SK-N-SH (cell line): ENCODE measurements around the gene TMEM109. TPM values are rescaled to one million over a fixed set of nuclear protein-coding genes. Genes with fewer than 3 reads are reported as not detected.

Experiments used
- CTCF ChIA-PET: fragments of 300-600, 350-600 bp; formaldehyde crosslinking; extraction: SDS; loops from one replicate; lab custom pipeline; 2021; lab: Yijun Ruan, JAX
- POLR2A ChIA-PET: fragments of 350-600 bp; sonication (Branson Sonifier 250); formaldehyde crosslinking; extraction: SDS; loops from one replicate; lab custom pipeline; 2020; ENCODE audit warnings: antibody characterized with exemption, inconsistent platforms; lab: Yijun Ruan, JAX
- DNase-seq: peaks from one replicate; pipeline ENCODE4 v3.0.0; 2012
- H2AFZ ChIP-seq: fragments of 200-600 bp; sonication (generic); 2 replicates; pipeline ENCODE4 v1.8.1; 2016; ENCODE audit warnings: antibody characterized with exemption, mild to moderate bottlenecking, low read depth
- H3F3A ChIP-seq: fragments of 200-600 bp; sonication (generic); replicated peaks from 2 replicates; pipeline ENCODE3; 2016; ENCODE audit warnings: antibody characterized with exemption, mild to moderate bottlenecking; ENCODE audit not compliant: insufficient read depth
- H3K27ac ChIP-seq, 2 experiments: fragments of 200-500 bp in 1 of 2; fragments of 200-600 bp in 1 of 2; sonication (Bioruptor generic) in 1 of 2; sonication (generic), shearing (Covaris generic) in 1 of 2; 2 replicates each; pipeline versions ENCODE4 v1.5.1 to v1.6.1; 2014 to 2016; ENCODE audit warnings: low read depth in 2 of 2, inconsistent platforms in 1 of 2, low read length in 1 of 2, mild to moderate bottlenecking in 1 of 2, mixed read lengths in 1 of 2
- H3K27me3 ChIP-seq: fragments of 200-600 bp; sonication (generic), shearing (Covaris generic); 2 replicates; pipeline ENCODE4 v1.6.1; 2016; ENCODE audit warnings: mixed run types; ENCODE audit not compliant: insufficient read depth
- H3K36me3 ChIP-seq, 2 experiments: fragments of 200-500 bp in 1 of 2; fragments of 200-600 bp in 1 of 2; sonication (Bioruptor generic) in 1 of 2; sonication (generic) in 1 of 2; replicated peaks in 1 of 2; 2 replicates each; pipeline versions ENCODE3 to v1.5.1; 2014 to 2016; ENCODE audit warnings: low read length in 1 of 2, mild to moderate bottlenecking in 1 of 2; ENCODE audit not compliant: insufficient read depth in 2 of 2, control insufficient read depth in 1 of 2
- H3K4me1 ChIP-seq, 2 experiments: fragments of 200-500 bp in 1 of 2; fragments of 200-600 bp in 1 of 2; sonication (Bioruptor generic) in 1 of 2; sonication (generic), shearing (Covaris generic) in 1 of 2; 2 replicates each; pipeline versions ENCODE4 v1.5.1 to v1.6.1; 2014 to 2016; ENCODE audit warnings: low read depth in 1 of 2, low read length in 1 of 2, mixed run types in 1 of 2; ENCODE audit not compliant: insufficient read depth in 2 of 2, control insufficient read depth in 1 of 2
- H3K4me2 ChIP-seq: fragments of 200-600 bp; sonication (generic), shearing (Covaris generic); 2 replicates; pipeline ENCODE4 v1.6.1; 2017; ENCODE audit warnings: mixed run types
- H3K4me3 ChIP-seq, 2 experiments: fragments of 200-500 bp in 1 of 2; fragments of 200-600 bp in 1 of 2; sonication (Bioruptor generic) in 1 of 2; sonication (generic), shearing (Covaris generic) in 1 of 2; 2 replicates each; pipeline versions ENCODE4 v1.5.1 to v1.8.1; 2014 to 2016; ENCODE audit warnings: low read depth in 2 of 2, inconsistent platforms in 1 of 2, low read length in 1 of 2, mild to moderate bottlenecking in 1 of 2, mixed read lengths in 1 of 2, moderate library complexity in 1 of 2
- H3K79me2 ChIP-seq: fragments of 200-600 bp; sonication (generic); 2 replicates; pipeline ENCODE4 v1.8.1; 2017; ENCODE audit warnings: mild to moderate bottlenecking; ENCODE audit not compliant: insufficient read depth
- H3K9ac ChIP-seq: fragments of 200-600 bp; sonication (generic); 2 replicates; pipeline ENCODE4 v1.6.1; 2017; ENCODE audit warnings: mixed run types
- H3K9me2 ChIP-seq: fragments of 200-600 bp; sonication (generic); 2 replicates; pipeline ENCODE4 v1.6.1; 2017; ENCODE audit warnings: mixed run types
- H3K9me3 ChIP-seq: fragments of 200-600 bp; sonication (generic); 2 replicates; pipeline ENCODE4 v1.6.1; 2017; ENCODE audit warnings: mixed run types, mild to moderate bottlenecking, moderate library complexity
- H4K20me1 ChIP-seq: fragments of 200-600 bp; sonication (generic); 2 replicates; pipeline ENCODE4 v1.6.1; 2017; ENCODE audit warnings: mild to moderate bottlenecking, mixed run types; ENCODE audit not compliant: insufficient read depth
- ELF1 ChIP-seq: IDR thresholded peaks from 2 replicates; pipeline ENCODE4 v1.4.0; 2012
- EP300 ChIP-seq, 2 experiments: IDR thresholded peaks; 2 replicates each; pipeline versions ENCODE4 v1.4.0 to v1.6.1; 2012; ENCODE audit warnings: borderline replicate concordance in 1 of 2, low read depth in 1 of 2, low read length in 1 of 2
- EZH2phosphoT487 ChIP-seq: fragments of 200-600 bp; sonication (generic); IDR thresholded peaks from 2 replicates; pipeline ENCODE4 v1.6.1; 2017; ENCODE audit warnings: low read depth, mixed run types, mild to moderate bottlenecking, antibody characterized with exemption, moderate library complexity, borderline replicate concordance
- FOSL2 ChIP-seq: IDR thresholded peaks from 2 replicates; pipeline ENCODE4 v1.4.0; 2012; ENCODE audit warnings: low read depth, mild to moderate bottlenecking, moderate library complexity, borderline replicate concordance
- FOXM1 ChIP-seq: IDR thresholded peaks from 2 replicates; pipeline ENCODE4 v1.4.0; 2012; ENCODE audit warnings: low read depth, mild to moderate bottlenecking
- MXI1 ChIP-seq: IDR thresholded peaks from 2 replicates; pipeline ENCODE4 v1.6.1; 2012; ENCODE audit warnings: mild to moderate bottlenecking, low read depth, low read length, improper control_type of control experiment
- NFIC ChIP-seq: IDR thresholded peaks from 2 replicates; pipeline ENCODE4 v1.4.0; 2012; ENCODE audit warnings: borderline replicate concordance
- NRF1 ChIP-seq: IDR thresholded peaks from 2 replicates; pipeline ENCODE4 v1.6.1; 2012; ENCODE audit warnings: low read depth, mild to moderate bottlenecking, low read length
- RAD21 ChIP-seq: IDR thresholded peaks from 2 replicates; pipeline ENCODE4 v1.6.1; 2012; ENCODE audit warnings: mild to moderate bottlenecking, low read length
- RFX5 ChIP-seq: IDR thresholded peaks from 2 replicates; pipeline ENCODE4 v1.6.1; 2012; ENCODE audit warnings: mild to moderate bottlenecking, improper control_type of control experiment, low read length
- RXRA ChIP-seq: IDR thresholded peaks from 2 replicates; pipeline ENCODE4 v1.4.0; 2012; ENCODE audit warnings: low read depth, mild to moderate bottlenecking, borderline replicate concordance
- TAF1 ChIP-seq: IDR thresholded peaks from 2 replicates; pipeline ENCODE4 v1.6.1; 2012; ENCODE audit warnings: low read depth, mild to moderate bottlenecking, low read length, moderate library complexity, borderline replicate concordance
- TCF12 ChIP-seq: IDR thresholded peaks from 2 replicates; pipeline ENCODE4 v1.4.0; 2012
- YY1 ChIP-seq: IDR thresholded peaks from 2 replicates; pipeline ENCODE4 v1.4.0; 2012; ENCODE audit warnings: low read depth, mild to moderate bottlenecking
- WGBS: methylation state at CpG from one replicate; pipeline ENCODE4 v1.1.6; 2017; ENCODE audit warnings: low lambda C conversion rate; 5-methylcytosine and 5-hydroxymethylcytosine counted together
- polyA plus RNA-seq, 3 experiments: library from polyadenylated mRNA; depleted of rRNA; stranded (reverse); fragments of >200 nt; gene quantifications; 2 replicates each; pipeline ENCODE4 v1.2.3, GENCODE V29; 2012
- TF ChIP-seq, protein P1 (sequence below): IDR thresholded peaks from 2 replicates; pipeline ENCODE4; 2012
- TF ChIP-seq, protein P2 (sequence below): fragments of 150-350 bp; IDR thresholded peaks from 2 replicates; pipeline ENCODE4 v1.6.1; 2016; ENCODE audit warnings: mild to moderate bottlenecking, low read depth, low read length
- TF ChIP-seq, protein P3 (sequence below): IDR thresholded peaks from 2 replicates; pipeline ENCODE4 v1.4.0; 2012; ENCODE audit warnings: low read depth, borderline replicate concordance
- TF ChIP-seq, protein P4 (sequence below): IDR thresholded peaks from 2 replicates; pipeline ENCODE4 v1.4.0; 2012; ENCODE audit warnings: low read depth

The TMEM109 gene
- polyA plus RNA-seq, 1 of the 3 experiments (the other 2 are of a cell fraction): 52.7 TPM

DNA sequence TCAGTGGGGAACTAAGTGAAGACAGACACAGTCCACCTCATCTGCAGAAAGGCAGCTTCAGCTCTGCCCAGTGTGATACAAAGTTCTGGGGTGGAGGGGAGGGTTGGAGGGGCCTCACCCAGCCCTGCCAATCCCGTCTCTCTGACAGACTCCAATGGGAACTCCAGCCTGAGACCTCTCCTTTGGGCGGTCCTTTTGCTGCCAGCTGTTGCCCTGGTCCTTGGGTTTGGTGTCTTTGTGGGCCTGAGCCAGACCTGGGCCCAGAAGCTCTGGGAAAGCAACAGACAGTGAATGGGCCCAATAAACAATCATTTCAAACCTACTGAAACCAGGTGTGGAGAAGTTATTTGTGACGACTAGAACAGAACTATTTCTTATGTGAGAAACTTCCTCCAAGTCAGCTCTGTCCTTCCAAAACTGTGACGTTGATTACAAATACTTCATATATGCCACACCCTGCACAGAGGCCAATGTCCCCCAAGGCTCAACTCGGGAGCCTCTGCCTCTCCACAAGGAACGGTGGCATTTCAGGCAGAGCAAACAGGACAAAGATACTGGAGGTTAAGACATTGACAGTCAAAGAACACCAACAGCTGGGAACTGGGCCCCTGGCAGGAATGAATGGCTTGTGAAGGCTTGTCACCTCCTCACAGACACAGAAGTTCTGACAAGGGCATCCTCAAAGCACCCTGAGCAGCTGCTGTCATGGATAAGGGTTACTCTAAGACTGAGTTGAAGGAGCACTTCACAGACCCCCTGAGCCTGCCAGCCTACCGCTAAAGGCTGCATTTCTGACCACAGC is 38.4 kb upstream of the TMEM109 start:
- no peaks in the 10 kb centered on the region for H3K9me3 ChIP-seq
- peaks cover 0 to 20% of the 10 kb centered on the region in 2 experiments for H3K36me3 ChIP-seq
- ChIA-PET CTCF (interaction anchor here (1.5 to 2.7 kb wide), 3 partner anchors 12 to 101 kb away, joined by 3 to 8 read pairs (median 7); no protein-coding TSS in a partner anchor), POLR2A (no interaction called here)
- H3K79me2 ChIP-seq: no peaks in the 10 kb centered on the region
- H3F3A ChIP-seq: no peaks in the 10 kb centered on the region
- no peaks in the 10 kb centered on the region for H3K9me2 ChIP-seq
- H3K4me3 ChIP-seq: no peak overlapping the region
- TF ChIP-seq ELF1 (no peak), FOSL2 (no peak), EP300 (IDR thresholded peaks at IDR 0.05; ENCODE audit: borderline replicate concordance in 1 of 2, low read depth in 1 of 2, low read length in 1 of 2) (no peak), TCF12 (no peak), NFIC (no peak), FOXM1 (no peak), RXRA (no peak), RFX5 (no peak), MXI1 (no peak), NRF1 (no peak), EZH2phosphoT487 (no peak), TAF1 (no peak), RAD21 (no peak), YY1 (no peak)
- TF ChIP-seq, protein P1, sequence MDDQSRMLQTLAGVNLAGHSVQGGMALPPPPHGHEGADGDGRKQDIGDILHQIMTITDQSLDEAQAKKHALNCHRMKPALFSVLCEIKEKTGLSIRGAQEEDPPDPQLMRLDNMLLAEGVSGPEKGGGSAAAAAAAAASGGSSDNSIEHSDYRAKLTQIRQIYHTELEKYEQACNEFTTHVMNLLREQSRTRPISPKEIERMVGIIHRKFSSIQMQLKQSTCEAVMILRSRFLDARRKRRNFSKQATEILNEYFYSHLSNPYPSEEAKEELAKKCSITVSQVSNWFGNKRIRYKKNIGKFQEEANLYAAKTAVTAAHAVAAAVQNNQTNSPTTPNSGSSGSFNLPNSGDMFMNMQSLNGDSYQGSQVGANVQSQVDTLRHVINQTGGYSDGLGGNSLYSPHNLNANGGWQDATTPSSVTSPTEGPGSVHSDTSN: no peak
- TF ChIP-seq, protein P2, sequence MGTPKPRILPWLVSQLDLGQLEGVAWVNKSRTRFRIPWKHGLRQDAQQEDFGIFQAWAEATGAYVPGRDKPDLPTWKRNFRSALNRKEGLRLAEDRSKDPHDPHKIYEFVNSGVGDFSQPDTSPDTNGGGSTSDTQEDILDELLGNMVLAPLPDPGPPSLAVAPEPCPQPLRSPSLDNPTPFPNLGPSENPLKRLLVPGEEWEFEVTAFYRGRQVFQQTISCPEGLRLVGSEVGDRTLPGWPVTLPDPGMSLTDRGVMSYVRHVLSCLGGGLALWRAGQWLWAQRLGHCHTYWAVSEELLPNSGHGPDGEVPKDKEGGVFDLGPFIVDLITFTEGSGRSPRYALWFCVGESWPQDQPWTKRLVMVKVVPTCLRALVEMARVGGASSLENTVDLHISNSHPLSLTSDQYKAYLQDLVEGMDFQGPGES: no peak
- TF ChIP-seq, protein P3, sequence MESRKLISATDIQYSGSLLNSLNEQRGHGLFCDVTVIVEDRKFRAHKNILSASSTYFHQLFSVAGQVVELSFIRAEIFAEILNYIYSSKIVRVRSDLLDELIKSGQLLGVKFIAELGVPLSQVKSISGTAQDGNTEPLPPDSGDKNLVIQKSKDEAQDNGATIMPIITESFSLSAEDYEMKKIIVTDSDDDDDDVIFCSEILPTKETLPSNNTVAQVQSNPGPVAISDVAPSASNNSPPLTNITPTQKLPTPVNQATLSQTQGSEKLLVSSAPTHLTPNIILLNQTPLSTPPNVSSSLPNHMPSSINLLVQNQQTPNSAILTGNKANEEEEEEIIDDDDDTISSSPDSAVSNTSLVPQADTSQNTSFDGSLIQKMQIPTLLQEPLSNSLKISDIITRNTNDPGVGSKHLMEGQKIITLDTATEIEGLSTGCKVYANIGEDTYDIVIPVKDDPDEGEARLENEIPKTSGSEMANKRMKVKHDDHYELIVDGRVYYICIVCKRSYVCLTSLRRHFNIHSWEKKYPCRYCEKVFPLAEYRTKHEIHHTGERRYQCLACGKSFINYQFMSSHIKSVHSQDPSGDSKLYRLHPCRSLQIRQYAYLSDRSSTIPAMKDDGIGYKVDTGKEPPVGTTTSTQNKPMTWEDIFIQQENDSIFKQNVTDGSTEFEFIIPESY: no peak
- TF ChIP-seq, protein P4, sequence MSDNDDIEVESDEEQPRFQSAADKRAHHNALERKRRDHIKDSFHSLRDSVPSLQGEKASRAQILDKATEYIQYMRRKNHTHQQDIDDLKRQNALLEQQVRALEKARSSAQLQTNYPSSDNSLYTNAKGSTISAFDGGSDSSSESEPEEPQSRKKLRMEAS: no peak
- 70% methylated on average over 5 of the region's 7 CpGs for WGBS
- H3K4me1 ChIP-seq: peaks cover 0 to 8% of the 10 kb centered on the region in 2 experiments; a peak in 1 of 4 replicates
- H4K20me1 ChIP-seq: no peaks in the 10 kb centered on the region
- H3K9ac ChIP-seq: no peak overlapping the region
- H3K27me3 ChIP-seq: no peaks in the 10 kb centered on the region
- no peak overlapping the region for H2AFZ ChIP-seq
- no peak overlapping the region for H3K27ac ChIP-seq
- H3K4me2 ChIP-seq: no peak overlapping the region
- no peak for DNase-seq
